ENCODE results near the gene MBTPS1. TPM values are rescaled to one million over a fixed set of nuclear protein-coding genes. Genes with fewer than 3 reads are reported as not detected.

MBTPS1 gene
- total and polyA plus RNA-seq, 9 of the 15 experiments (the other 6 are each of a cell fraction or from before 2014, with no cell fraction given): 2.8 to 57.6 (median 43.8) TPM

GRCh38 chr16:84013787-84014569 is 102.8 kb downstream of the MBTPS1 start (continued):
- TF ChIP-seq ZNF518B (CRISPR knock-in tag; IDR thresholded peaks at IDR 0.05) (no peak), STAT5A (IDR thresholded peaks at IDR 0.05; ENCODE audit: borderline replicate concordance, low read length) (peak; percentile 42; the same call in 1 of the 2 replicates), IRF1 (CRISPR knock-in tag; IDR thresholded peaks at IDR 0.05; ENCODE audit: borderline replicate concordance) (no peak), MNT (conservative IDR thresholded peaks at IDR 0.05) (peak; percentile 80 to 91), TSC22D4 (tag; IDR thresholded peaks at IDR 0.05) (no peak), THRB (CRISPR knock-in tag; conservative IDR thresholded peaks at IDR 0.05) (no peak), JUN (IDR thresholded peaks at IDR 0.05; ENCODE audit: borderline replicate concordance, low read depth, low read length) (peak; percentile 60; the same call in 1 of the 2 replicates), JUN (CRISPR knock-in tag; IDR thresholded peaks at IDR 0.05; ENCODE audit: borderline replicate concordance) (no peak), KLF16 (IDR thresholded peaks at IDR 0.05) (peak; percentile 74), ETV5 (CRISPR knock-in tag; IDR thresholded peaks at IDR 0.05; ENCODE audit: low read depth) (no peak), ETS1 (conservative IDR thresholded peaks at IDR 0.05; ENCODE audit: control insufficient read depth, low read depth, low read length) (0 out of 2 replicates have a peak, but pooled peaks have one; percentile 26), CEBPG (CRISPR knock-in tag; IDR thresholded peaks at IDR 0.05) (no peak), CEBPG (tag; conservative IDR thresholded peaks at IDR 0.05 in 1 of 2, IDR thresholded peaks at IDR 0.05 in 1 of 2) (no peak), CREB1 (IDR thresholded peaks at IDR 0.05) (peak; percentile 15; the same call in 1 of the 2 replicates), CREB1 (CRISPR knock-in tag; IDR thresholded peaks at IDR 0.05) (no peak), DIDO1 (tag; IDR thresholded peaks at IDR 0.05; ENCODE audit: low read depth) (no peak), NELFE (IDR thresholded peaks at IDR 0.05; ENCODE audit: insufficient read depth, insufficient read length) (no peak), JUND (IDR thresholded peaks at IDR 0.05; ENCODE audit: borderline replicate concordance, low read depth, low read length) (peak; percentile 43), JUND (tag; IDR thresholded peaks at IDR 0.05; ENCODE audit: borderline replicate concordance, low read depth, low read length) (no peak; the same call in 2 of the 3 replicates)
